HepG2 (cell line): ENCODE results near the gene ARL4D. TPM values are rescaled to one million over a fixed set of nuclear protein-coding genes. Genes with fewer than 3 reads are reported as not detected.

Experiments used
- BCL6 ChIP-seq: IDR thresholded peaks from 2 replicates; pipeline ENCODE4 v1.6.1; 2016; ENCODE audit warnings: missing genetic modification reagents, missing compliant biosample characterization
- GTF2F1 ChIP-seq: fragments of 150-350 bp; IDR thresholded peaks from 2 replicates; pipeline ENCODE4 v1.6.1; 2014; ENCODE audit warnings: low read length
- MTERF4 ChIP-seq: sonication (generic); formaldehyde crosslinking; IDR thresholded peaks from 2 replicates; pipeline ENCODE4 v1.8.0; 2023; ENCODE audit warnings: mild to moderate bottlenecking, missing genetic modification reagents
- MTF2 ChIP-seq: sonication (generic); formaldehyde crosslinking; IDR thresholded peaks from 2 replicates; pipeline ENCODE4 v1.5.0; 2020; ENCODE audit warnings: missing genetic modification reagents, borderline replicate concordance
- NFE2L1 ChIP-seq: sonication (generic); formaldehyde crosslinking; IDR thresholded peaks from 2 replicates; pipeline ENCODE4 v1.4.0; 2020; ENCODE audit warnings: missing genetic modification reagents, mild to moderate bottlenecking, borderline replicate concordance
- TCF12 ChIP-seq, 2 experiments: fragments of 450-650 bp in 1 of 2; sonication (generic) in 1 of 2; formaldehyde crosslinking in 1 of 2; IDR thresholded peaks; 2 replicates each; pipeline versions ENCODE4 v1.6.1 to v1.8.0; 2017 to 2022; ENCODE audit warnings: antibody characterized with exemption in 1 of 2, mild to moderate bottlenecking in 1 of 2, missing genetic modification reagents in 1 of 2, moderate library complexity in 1 of 2
- THAP11 ChIP-seq: IDR thresholded peaks from 2 replicates; pipeline ENCODE4 v1.6.1; 2016; ENCODE audit warnings: missing biosample characterization, missing genetic modification reagents
- ZNF10 ChIP-seq: sonication (generic); formaldehyde crosslinking; IDR thresholded peaks from 2 replicates; pipeline ENCODE4 v1.4.0; 2020; ENCODE audit warnings: mild to moderate bottlenecking, low read depth, missing genetic modification reagents, borderline replicate concordance
- ZNF18 ChIP-seq: sonication (generic); formaldehyde crosslinking; IDR thresholded peaks from 2 replicates; pipeline ENCODE4 v1.8.0; 2022; ENCODE audit warnings: mild to moderate bottlenecking, missing genetic modification reagents; ENCODE audit not compliant: insufficient replicate concordance
- ZNF253 ChIP-seq: sonication (generic); formaldehyde crosslinking; IDR thresholded peaks from 2 replicates; pipeline ENCODE4 v1.8.0; 2022; ENCODE audit warnings: mild to moderate bottlenecking, missing genetic modification reagents, borderline replicate concordance
- ZNF274 ChIP-seq: sonication (generic); formaldehyde crosslinking; IDR thresholded peaks from 2 replicates; pipeline ENCODE4 v1.5.1; 2020; ENCODE audit warnings: mild to moderate bottlenecking, missing genetic modification reagents
- ZNF282 ChIP-seq: fragments of 450-650 bp; IDR thresholded peaks from 2 replicates; pipeline ENCODE4 v1.6.1; 2018; ENCODE audit not compliant: partially characterized antibody
- ZNF317 ChIP-seq: sonication (generic); formaldehyde crosslinking; IDR thresholded peaks from 2 replicates; pipeline ENCODE4 v1.5.0; 2020; ENCODE audit warnings: mild to moderate bottlenecking, missing genetic modification reagents
- ZNF577 ChIP-seq: sonication (generic); formaldehyde crosslinking; IDR thresholded peaks from 2 replicates; pipeline ENCODE4 v1.4.0; 2020; ENCODE audit warnings: mild to moderate bottlenecking, low read depth, missing genetic modification reagents, borderline replicate concordance
- polyA plus RNA-seq, 8 experiments: library from polyadenylated mRNA; depleted of rRNA in 3 of 8; stranded (reverse) in 7 of 8; unstranded in 1 of 8; fragments of >200 nt; fragmentation: Illumina TruSeq in 4 of 8; extraction: Trizol in 4 of 8; gene quantifications; 2 replicates each; pipeline versions ENCODE4 v1.2.1 to v1.2.3, GENCODE V29; 2011 to 2016; ENCODE audit warnings: low read depth in 4 of 8, missing spikeins in 1 of 8, mixed read lengths in 1 of 8; ENCODE audit not compliant: insufficient read depth in 1 of 8
- total RNA-seq, 5 experiments: library from RNA; depleted of rRNA; stranded (reverse); fragments of >200 nt; fragmentation: Illumina TruSeq; extraction: Trizol; gene quantifications; 2 replicates each; pipeline ENCODE4 v1.2.3, GENCODE V29; 2016; ENCODE audit warnings: low read depth in 1 of 5
- TF ChIP-seq, protein P1 (sequence below): sonication (generic); formaldehyde crosslinking; IDR thresholded peaks from 2 replicates; pipeline ENCODE4 v1.4.0; 2020; ENCODE audit warnings: missing genetic modification reagents, mild to moderate bottlenecking, borderline replicate concordance
- TF ChIP-seq, protein P2 (sequence below): sonication (generic); formaldehyde crosslinking; IDR thresholded peaks from 2 replicates; pipeline ENCODE4 v1.5.0; 2020; ENCODE audit warnings: missing genetic modification reagents, mild to moderate bottlenecking, borderline replicate concordance
- TF ChIP-seq, protein P3 (sequence below): sonication (generic); formaldehyde crosslinking; IDR thresholded peaks from 2 replicates; pipeline ENCODE4 v1.5.0; 2020; ENCODE audit warnings: mild to moderate bottlenecking, missing genetic modification reagents
- TF ChIP-seq, protein P4 (sequence below): IDR thresholded peaks from 2 replicates; pipeline ENCODE4 v1.6.1; 2018; ENCODE audit warnings: missing genetic modification reagents

Gene ARL4D
- total and polyA plus RNA-seq, 2 of the 13 experiments (the other 11 are each of a cell fraction or from before 2014, with no cell fraction given), result 9.0 to 25.9 TPM

GRCh38 chr17:43449470-43450248 lies 50.9 kb downstream of the ARL4D start (continued):
- TF ChIP-seq, protein P1, sequence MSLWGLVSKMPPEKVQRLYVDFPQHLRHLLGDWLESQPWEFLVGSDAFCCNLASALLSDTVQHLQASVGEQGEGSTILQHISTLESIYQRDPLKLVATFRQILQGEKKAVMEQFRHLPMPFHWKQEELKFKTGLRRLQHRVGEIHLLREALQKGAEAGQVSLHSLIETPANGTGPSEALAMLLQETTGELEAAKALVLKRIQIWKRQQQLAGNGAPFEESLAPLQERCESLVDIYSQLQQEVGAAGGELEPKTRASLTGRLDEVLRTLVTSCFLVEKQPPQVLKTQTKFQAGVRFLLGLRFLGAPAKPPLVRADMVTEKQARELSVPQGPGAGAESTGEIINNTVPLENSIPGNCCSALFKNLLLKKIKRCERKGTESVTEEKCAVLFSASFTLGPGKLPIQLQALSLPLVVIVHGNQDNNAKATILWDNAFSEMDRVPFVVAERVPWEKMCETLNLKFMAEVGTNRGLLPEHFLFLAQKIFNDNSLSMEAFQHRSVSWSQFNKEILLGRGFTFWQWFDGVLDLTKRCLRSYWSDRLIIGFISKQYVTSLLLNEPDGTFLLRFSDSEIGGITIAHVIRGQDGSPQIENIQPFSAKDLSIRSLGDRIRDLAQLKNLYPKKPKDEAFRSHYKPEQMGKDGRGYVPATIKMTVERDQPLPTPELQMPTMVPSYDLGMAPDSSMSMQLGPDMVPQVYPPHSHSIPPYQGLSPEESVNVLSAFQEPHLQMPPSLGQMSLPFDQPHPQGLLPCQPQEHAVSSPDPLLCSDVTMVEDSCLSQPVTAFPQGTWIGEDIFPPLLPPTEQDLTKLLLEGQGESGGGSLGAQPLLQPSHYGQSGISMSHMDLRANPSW (CRISPR knock-in tag), result no peak
- TF ChIP-seq MTERF4 (CRISPR knock-in tag) (peak; percentile 56; the same call in 1 of the 2 replicates), ZNF317 (CRISPR knock-in tag) (no peak), BCL6 (CRISPR knock-in tag) (peak; percentile 87), TCF12 (IDR thresholded peaks at IDR 0.05) (no peak), TCF12 (CRISPR knock-in tag; IDR thresholded peaks at IDR 0.05) (no peak), ZNF253 (CRISPR knock-in tag) (no peak), THAP11 (peak; percentile 82), MTF2 (CRISPR knock-in tag) (no peak), ZNF10 (CRISPR knock-in tag) (no peak), NFE2L1 (no peak), ZNF577 (CRISPR knock-in tag) (no peak), GTF2F1 (no peak), ZNF282 (no peak), ZNF274 (no peak), ZNF18 (CRISPR knock-in tag) (peak; percentile 42)
- TF ChIP-seq, protein P2, sequence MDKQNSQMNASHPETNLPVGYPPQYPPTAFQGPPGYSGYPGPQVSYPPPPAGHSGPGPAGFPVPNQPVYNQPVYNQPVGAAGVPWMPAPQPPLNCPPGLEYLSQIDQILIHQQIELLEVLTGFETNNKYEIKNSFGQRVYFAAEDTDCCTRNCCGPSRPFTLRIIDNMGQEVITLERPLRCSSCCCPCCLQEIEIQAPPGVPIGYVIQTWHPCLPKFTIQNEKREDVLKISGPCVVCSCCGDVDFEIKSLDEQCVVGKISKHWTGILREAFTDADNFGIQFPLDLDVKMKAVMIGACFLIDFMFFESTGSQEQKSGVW (CRISPR knock-in tag), result no peak
- TF ChIP-seq, protein P3, sequence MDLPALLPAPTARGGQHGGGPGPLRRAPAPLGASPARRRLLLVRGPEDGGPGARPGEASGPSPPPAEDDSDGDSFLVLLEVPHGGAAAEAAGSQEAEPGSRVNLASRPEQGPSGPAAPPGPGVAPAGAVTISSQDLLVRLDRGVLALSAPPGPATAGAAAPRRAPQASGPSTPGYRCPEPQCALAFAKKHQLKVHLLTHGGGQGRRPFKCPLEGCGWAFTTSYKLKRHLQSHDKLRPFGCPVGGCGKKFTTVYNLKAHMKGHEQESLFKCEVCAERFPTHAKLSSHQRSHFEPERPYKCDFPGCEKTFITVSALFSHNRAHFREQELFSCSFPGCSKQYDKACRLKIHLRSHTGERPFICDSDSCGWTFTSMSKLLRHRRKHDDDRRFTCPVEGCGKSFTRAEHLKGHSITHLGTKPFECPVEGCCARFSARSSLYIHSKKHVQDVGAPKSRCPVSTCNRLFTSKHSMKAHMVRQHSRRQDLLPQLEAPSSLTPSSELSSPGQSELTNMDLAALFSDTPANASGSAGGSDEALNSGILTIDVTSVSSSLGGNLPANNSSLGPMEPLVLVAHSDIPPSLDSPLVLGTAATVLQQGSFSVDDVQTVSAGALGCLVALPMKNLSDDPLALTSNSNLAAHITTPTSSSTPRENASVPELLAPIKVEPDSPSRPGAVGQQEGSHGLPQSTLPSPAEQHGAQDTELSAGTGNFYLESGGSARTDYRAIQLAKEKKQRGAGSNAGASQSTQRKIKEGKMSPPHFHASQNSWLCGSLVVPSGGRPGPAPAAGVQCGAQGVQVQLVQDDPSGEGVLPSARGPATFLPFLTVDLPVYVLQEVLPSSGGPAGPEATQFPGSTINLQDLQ (CRISPR knock-in tag), result no peak
- TF ChIP-seq, protein P4, sequence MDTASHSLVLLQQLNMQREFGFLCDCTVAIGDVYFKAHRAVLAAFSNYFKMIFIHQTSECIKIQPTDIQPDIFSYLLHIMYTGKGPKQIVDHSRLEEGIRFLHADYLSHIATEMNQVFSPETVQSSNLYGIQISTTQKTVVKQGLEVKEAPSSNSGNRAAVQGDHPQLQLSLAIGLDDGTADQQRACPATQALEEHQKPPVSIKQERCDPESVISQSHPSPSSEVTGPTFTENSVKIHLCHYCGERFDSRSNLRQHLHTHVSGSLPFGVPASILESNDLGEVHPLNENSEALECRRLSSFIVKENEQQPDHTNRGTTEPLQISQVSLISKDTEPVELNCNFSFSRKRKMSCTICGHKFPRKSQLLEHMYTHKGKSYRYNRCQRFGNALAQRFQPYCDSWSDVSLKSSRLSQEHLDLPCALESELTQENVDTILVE (CRISPR knock-in tag), result no peak
